NB4 (cell line): Measurements from ENCODE around the gene NHSL1.

Experiments
- MAX ChIP-seq: IDR thresholded peaks from 2 replicates; pipeline ENCODE4 v1.6.1; 2011; ENCODE audit warnings: low read depth, low read length
- POLR2A ChIP-seq: IDR thresholded peaks from 2 replicates; pipeline ENCODE4 v1.6.1; 2011; ENCODE audit warnings: mild to moderate bottlenecking; ENCODE audit not compliant: insufficient read length; ENCODE audit errors: extremely low read depth

- TF ChIP-seq POLR2A: no peak
- no peak for TF ChIP-seq MAX
Measured at GRCh38 chr6:138509371-138509770, 10.1 kb upstream of the NHSL1 start.
